Measurements from ENCODE around the gene THRB. TPM values are rescaled to one million over a fixed set of nuclear protein-coding genes. Genes with fewer than 3 reads are reported as not detected.

The THRB gene
- total RNA-seq, 3 donors from 2014 or later: 29.8 to 40.2 (median 39.2) TPM

GRCh38 chr3:24513463-24513862 lies 18.8 kb upstream of the THRB start:
- no peaks in the 10 kb centered on the region for H3K4me1 ChIP-seq
- no peaks in the 10 kb centered on the region for H3K27me3 ChIP-seq
- H3K27ac ChIP-seq: no peak overlapping the region
- no peaks in the 10 kb centered on the region for H3K36me3 ChIP-seq
- no peak overlapping the region for H3K4me3 ChIP-seq
- DNase-seq (ENCODE audit: low spot score in 2 of 2): no peak
- TF ChIP-seq POLR2AphosphoS5 (IDR thresholded peaks at IDR 0.05) (no peak), POLR2A (IDR thresholded peaks at IDR 0.05) (no peak)
- TF ChIP-seq, protein P1, sequence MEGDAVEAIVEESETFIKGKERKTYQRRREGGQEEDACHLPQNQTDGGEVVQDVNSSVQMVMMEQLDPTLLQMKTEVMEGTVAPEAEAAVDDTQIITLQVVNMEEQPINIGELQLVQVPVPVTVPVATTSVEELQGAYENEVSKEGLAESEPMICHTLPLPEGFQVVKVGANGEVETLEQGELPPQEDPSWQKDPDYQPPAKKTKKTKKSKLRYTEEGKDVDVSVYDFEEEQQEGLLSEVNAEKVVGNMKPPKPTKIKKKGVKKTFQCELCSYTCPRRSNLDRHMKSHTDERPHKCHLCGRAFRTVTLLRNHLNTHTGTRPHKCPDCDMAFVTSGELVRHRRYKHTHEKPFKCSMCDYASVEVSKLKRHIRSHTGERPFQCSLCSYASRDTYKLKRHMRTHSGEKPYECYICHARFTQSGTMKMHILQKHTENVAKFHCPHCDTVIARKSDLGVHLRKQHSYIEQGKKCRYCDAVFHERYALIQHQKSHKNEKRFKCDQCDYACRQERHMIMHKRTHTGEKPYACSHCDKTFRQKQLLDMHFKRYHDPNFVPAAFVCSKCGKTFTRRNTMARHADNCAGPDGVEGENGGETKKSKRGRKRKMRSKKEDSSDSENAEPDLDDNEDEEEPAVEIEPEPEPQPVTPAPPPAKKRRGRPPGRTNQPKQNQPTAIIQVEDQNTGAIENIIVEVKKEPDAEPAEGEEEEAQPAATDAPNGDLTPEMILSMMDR (IDR thresholded peaks at IDR 0.05): no peak
- H3K9me3 ChIP-seq: no peaks in the 10 kb centered on the region
- intact Hi-C loops (cut with DNase I; ENCODE audit: low total_unique reads): no loop called here

GRCh38 chr3:24512564-24513197 lies 18.0 kb upstream of the THRB start:
- TF ChIP-seq, protein P1 (IDR thresholded peaks at IDR 0.05): no peak
- TF ChIP-seq POLR2AphosphoS5 (IDR thresholded peaks at IDR 0.05) (no peak), POLR2A (IDR thresholded peaks at IDR 0.05) (no peak)
- intact Hi-C loops (cut with DNase I; ENCODE audit: low total_unique reads): no loop called here

DNA sequence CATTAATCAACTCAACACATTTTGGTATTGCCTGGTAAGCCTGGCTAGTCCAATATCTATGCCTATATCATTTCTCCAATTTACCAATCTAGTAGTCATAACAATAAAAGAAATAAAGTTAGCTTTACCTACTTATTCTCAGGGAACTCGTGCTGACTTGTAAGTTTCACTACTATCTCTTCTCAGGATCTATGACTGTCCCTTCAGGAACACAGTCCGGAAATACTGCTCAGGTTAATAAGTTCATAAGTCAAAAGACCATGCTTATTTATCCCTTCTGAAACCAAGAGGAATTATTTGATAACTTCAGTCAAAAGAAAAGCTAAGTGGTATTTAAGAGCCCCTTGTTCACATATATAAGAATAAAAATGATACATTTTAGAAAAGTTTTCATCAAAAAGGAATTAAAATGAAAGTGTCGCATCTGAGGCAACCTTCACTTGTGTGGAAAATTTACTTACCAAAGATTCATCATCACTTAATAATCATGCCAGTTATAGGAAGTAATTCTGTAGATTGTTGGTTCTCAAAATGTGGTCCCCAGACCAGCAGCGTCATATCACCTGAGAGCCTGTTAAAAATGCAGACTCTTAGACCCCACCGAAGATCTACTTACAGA lies 15.5 kb upstream of the THRB start:
- H3K4me1 ChIP-seq: no peaks in the 10 kb centered on the region
- intact Hi-C loops (cut with DNase I; ENCODE audit: low total_unique reads): no loop called here
- no peak overlapping the region for H3K4me3 ChIP-seq
- no peaks in the 10 kb centered on the region for H3K27me3 ChIP-seq
- TF ChIP-seq, protein P1 (IDR thresholded peaks at IDR 0.05): no peak
- no peak for TF ChIP-seq POLR2AphosphoS5 (IDR thresholded peaks at IDR 0.05)
- TF ChIP-seq POLR2A (IDR thresholded peaks at IDR 0.05): no peak
- H3K27ac ChIP-seq: peak overlapping the region in 1 of 2 donors; percentile 6
- DNase-seq (ENCODE audit: low spot score in 2 of 2): no peak
- no peaks in the 10 kb centered on the region for H3K36me3 ChIP-seq
- H3K9me3 ChIP-seq: no peaks in the 10 kb centered on the region

More at GRCh38 chr3:24512564-24513197, 18.0 kb upstream of the THRB start:
- H3K27me3 ChIP-seq: no peaks in the 10 kb centered on the region
- no peaks in the 10 kb centered on the region for H3K4me1 ChIP-seq
- no peak overlapping the region for H3K27ac ChIP-seq
- no peak overlapping the region for H3K4me3 ChIP-seq
- no peaks in the 10 kb centered on the region for H3K36me3 ChIP-seq
- H3K9me3 ChIP-seq: no peaks in the 10 kb centered on the region
- no peak for DNase-seq (ENCODE audit: low spot score in 2 of 2)

DNA sequence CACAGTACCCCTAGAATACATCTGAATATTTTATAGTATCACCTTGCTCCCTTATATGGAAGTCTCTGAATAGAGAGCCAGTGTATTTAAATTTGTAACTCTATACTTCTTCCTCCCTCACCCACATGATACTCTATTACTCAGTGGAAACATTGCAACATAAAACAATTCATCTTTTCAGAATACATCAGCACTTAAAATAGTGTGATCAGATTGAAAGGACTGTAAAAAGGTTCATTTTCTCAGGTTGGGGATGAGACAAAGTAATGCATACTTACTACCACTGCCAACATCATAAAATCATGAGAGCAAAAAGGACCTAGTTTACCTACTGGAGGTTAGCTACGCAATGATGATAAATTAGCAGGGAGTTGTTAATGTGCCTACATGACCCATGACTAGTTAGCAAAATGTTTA lies 13.8 kb upstream of the THRB start:
- no peaks in the 10 kb centered on the region for H3K27me3 ChIP-seq
- DNase-seq (ENCODE audit: low spot score in 2 of 2): no peak
- TF ChIP-seq, protein P1 (IDR thresholded peaks at IDR 0.05): no peak
- TF ChIP-seq POLR2AphosphoS5 (IDR thresholded peaks at IDR 0.05) (no peak), POLR2A (IDR thresholded peaks at IDR 0.05) (no peak)
- H3K4me3 ChIP-seq: no peak overlapping the region
- intact Hi-C loops (cut with DNase I; ENCODE audit: low total_unique reads): no loop called here
- no peaks in the 10 kb centered on the region for H3K36me3 ChIP-seq
- no peaks in the 10 kb centered on the region for H3K4me1 ChIP-seq
- H3K9me3 ChIP-seq: no peaks in the 10 kb centered on the region
- H3K27ac ChIP-seq: no peak overlapping the region

DNA sequence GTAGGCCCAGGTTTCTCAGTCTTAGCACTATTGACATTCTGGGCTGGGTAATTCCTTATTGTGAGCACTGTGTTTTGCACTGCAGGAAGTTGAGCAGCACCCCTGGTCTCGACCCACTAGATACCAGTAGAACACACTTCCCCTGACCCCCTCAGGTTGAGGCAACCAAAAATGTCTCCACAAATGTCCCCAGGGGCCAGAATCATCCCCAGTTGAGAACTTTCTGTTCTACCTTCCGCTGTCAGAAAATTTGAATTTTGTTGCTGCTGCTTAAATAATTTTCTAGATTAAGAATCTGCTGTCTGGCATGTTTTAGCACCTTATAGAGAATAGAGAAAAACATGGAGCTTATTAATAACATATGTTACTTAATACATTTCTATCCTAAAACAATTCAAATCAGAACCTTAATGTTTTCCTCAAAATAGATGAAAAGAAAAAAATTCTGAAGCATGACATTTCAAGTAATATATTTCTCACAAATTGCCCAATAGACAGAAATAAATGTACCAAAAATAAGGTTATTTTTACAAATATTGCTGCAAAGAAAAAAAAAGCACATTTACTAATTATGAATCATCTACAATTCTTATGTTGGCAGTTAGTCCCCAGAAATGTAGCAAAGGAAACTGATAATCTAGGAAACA lies 13.2 kb upstream of the THRB start:
- TF ChIP-seq, protein P1 (IDR thresholded peaks at IDR 0.05): no peak
- TF ChIP-seq POLR2AphosphoS5 (IDR thresholded peaks at IDR 0.05) (no peak), POLR2A (IDR thresholded peaks at IDR 0.05) (no peak)
- DNase-seq (ENCODE audit: low spot score in 2 of 2): no peak
- intact Hi-C loops (cut with DNase I; ENCODE audit: low total_unique reads): no loop called here
- H3K9me3 ChIP-seq: no peaks in the 10 kb centered on the region
- no peaks in the 10 kb centered on the region for H3K27me3 ChIP-seq
- no peaks in the 10 kb centered on the region for H3K4me1 ChIP-seq
- no peak overlapping the region for H3K4me3 ChIP-seq
- H3K36me3 ChIP-seq: no peaks in the 10 kb centered on the region
- no peak overlapping the region for H3K27ac ChIP-seq
